ENCODE data around the gene SHOC1.
"Not testable (repeated sequence)": the region's sequence is repeated elsewhere in the genome, so short reads cannot be mapped to it uniquely, and the experiment has no call there.

Gene SHOC1

DNA sequence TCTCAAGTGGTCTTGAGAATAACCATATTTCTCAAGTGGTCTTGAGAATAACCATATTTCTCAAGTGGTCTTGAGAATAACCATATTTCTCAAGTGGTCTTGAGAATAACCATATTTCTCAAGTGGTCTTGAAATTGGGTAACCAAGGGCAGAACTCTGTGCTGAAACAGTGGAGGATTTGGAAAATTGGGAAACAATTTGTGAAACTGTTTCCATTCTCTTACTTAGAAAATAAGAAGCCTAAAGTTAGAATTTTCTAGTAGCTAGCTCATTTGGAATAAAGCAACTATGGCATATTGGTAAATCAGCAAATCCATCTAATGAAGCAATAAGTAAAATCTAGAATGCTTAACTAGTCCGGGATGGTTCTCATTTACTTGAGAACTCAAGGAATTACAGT is 2.9 kb downstream of the SHOC1 start:
- not testable (repeated sequence) for H3K9me3 ChIP-seq (ENCODE audit: control insufficient read depth, insufficient read depth, low read length); H3K9ac ChIP-seq (ENCODE audit: low read depth, low read length); H3K36me3 ChIP-seq (ENCODE audit: insufficient read depth, low read length); H3K4me1 ChIP-seq (ENCODE audit: insufficient read depth, low read length)

DNA sequence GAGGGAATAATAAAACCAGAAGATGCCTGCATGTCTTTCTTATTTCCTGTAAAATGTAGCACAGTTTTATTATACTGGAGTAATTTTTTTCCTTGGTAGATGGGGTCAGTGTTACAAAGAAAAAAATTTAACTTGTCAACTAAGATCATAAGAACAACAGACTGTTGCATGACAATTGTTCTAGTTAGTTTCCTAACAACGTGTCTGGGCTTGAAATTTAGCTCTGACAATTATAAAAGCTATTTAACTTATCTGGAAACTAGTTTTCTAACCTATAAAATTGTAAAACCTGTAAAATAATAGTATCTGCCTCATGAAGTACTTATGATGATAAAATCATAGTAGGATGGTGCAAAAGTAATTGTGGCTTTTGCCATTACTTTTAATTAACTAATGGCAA is 4.9 kb downstream of the SHOC1 start:
- H3K9ac ChIP-seq (ENCODE audit: low read depth, low read length), result no peak overlapping the region
- no peaks in the 10 kb centered on the region for H3K36me3 ChIP-seq (ENCODE audit: insufficient read depth, low read length)
- no peaks in the 10 kb centered on the region for H3K4me1 ChIP-seq (ENCODE audit: insufficient read depth, low read length)
- peaks cover 7% of the 10 kb centered on the region for H3K9me3 ChIP-seq (ENCODE audit: control insufficient read depth, insufficient read depth, low read length)

DNA sequence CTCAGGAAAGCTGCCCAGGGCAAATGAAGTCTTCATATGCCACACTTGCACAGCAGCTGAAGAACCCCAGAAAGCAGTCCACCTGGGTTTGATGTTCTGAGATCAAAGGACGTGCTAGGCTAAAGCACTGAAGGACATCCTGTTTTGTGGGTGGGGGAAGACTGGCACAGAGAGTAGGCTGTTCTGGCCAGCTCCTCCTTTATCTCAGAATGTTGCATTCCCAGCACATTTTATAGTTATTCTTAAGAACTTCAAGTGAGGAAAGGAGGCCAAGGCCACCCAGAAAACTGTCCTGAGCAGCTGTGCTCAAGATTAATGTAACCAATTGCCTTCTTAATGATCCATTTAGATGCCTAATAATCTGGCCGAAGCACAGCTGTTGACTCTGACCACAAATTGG is 10.9 kb downstream of the SHOC1 start:
- H3K4me1 ChIP-seq (ENCODE audit: insufficient read depth, low read length), result no peaks in the 10 kb centered on the region
- H3K36me3 ChIP-seq (ENCODE audit: insufficient read depth, low read length), result no peaks in the 10 kb centered on the region
- peaks cover 5% of the 10 kb centered on the region for H3K9me3 ChIP-seq (ENCODE audit: control insufficient read depth, insufficient read depth, low read length)
- no peak overlapping the region for H3K9ac ChIP-seq (ENCODE audit: low read depth, low read length)

DNA sequence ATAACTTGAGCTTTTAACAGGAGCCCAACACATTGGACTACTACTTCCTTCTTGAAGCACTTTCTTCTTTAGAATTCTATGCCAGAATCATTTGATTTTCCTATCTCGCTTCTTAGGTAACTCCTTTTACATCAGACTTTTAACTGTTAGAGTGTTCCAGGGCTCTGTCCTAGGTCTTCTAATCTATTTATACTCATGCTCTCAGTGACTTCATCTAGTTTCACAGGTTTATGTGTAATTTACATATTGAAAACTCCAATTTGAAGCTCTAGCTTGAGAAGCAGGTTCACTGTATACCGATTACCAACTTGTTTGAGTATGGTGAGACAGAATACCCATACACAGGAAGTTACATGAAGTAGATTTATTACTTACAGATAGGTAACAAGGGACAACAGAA is 11.3 kb downstream of the SHOC1 start:
- Histone ChIP-seq H3K9me3 (ENCODE audit: control insufficient read depth, insufficient read depth, low read length) (peaks cover 5% of the 10 kb centered on the region), H3K9ac (ENCODE audit: low read depth, low read length) (no peak overlapping the region), H3K36me3 (ENCODE audit: insufficient read depth, low read length) (no peaks in the 10 kb centered on the region), H3K4me1 (ENCODE audit: insufficient read depth, low read length) (no peaks in the 10 kb centered on the region)

DNA sequence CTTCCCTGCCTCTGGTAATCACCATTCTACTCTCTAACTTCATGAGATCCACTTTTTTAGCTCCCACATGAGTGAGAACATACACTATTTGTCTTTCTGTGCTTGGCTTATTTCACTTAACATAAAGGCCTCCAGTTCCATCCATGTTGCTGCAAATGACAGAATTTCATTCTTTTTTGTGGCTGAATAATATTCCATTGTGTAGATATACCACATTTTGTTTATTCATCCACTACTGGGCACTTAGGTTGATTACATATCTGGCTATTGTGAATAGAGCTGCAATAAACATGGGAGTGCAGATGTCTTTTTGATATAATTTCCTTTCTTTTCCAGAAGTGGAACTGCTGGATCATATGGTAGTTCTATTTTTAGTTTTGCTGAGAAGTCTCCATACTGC is 28.7 kb downstream of the SHOC1 start:
- Histone ChIP-seq H3K4me1 (ENCODE audit: insufficient read depth, low read length) (no peaks in the 10 kb centered on the region), H3K9ac (ENCODE audit: low read depth, low read length) (no peak overlapping the region), H3K36me3 (ENCODE audit: insufficient read depth, low read length) (no peaks in the 10 kb centered on the region), H3K9me3 (ENCODE audit: control insufficient read depth, insufficient read depth, low read length) (peaks cover 6% of the 10 kb centered on the region; the same call in 1 of the 2 replicates)

DNA sequence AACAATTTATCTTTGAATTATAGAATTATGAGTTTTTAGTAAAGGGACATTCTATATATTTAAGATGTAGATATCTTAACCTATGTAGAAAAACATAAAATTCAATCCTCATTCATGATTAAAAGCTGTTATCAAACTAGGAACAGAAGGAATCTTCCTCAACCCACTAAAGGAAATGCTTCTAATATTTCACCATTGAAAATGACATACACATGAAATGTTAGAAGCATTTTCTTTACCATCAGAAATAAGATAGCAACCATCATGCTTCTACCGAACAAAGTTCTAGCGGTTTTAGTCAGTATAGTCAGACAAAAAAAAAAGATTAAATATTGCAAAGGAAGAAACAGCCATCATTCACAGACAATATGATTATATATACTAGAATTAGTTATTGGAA is 32.2 kb downstream of the SHOC1 start:
- peaks cover 6% of the 10 kb centered on the region; the same call in 1 of the 2 replicates for H3K9me3 ChIP-seq (ENCODE audit: control insufficient read depth, insufficient read depth, low read length)
- no peaks in the 10 kb centered on the region for H3K36me3 ChIP-seq (ENCODE audit: insufficient read depth, low read length)
- H3K4me1 ChIP-seq (ENCODE audit: insufficient read depth, low read length), result peaks cover 7% of the 10 kb centered on the region
- H3K9ac ChIP-seq (ENCODE audit: low read depth, low read length), result no peak overlapping the region

DNA sequence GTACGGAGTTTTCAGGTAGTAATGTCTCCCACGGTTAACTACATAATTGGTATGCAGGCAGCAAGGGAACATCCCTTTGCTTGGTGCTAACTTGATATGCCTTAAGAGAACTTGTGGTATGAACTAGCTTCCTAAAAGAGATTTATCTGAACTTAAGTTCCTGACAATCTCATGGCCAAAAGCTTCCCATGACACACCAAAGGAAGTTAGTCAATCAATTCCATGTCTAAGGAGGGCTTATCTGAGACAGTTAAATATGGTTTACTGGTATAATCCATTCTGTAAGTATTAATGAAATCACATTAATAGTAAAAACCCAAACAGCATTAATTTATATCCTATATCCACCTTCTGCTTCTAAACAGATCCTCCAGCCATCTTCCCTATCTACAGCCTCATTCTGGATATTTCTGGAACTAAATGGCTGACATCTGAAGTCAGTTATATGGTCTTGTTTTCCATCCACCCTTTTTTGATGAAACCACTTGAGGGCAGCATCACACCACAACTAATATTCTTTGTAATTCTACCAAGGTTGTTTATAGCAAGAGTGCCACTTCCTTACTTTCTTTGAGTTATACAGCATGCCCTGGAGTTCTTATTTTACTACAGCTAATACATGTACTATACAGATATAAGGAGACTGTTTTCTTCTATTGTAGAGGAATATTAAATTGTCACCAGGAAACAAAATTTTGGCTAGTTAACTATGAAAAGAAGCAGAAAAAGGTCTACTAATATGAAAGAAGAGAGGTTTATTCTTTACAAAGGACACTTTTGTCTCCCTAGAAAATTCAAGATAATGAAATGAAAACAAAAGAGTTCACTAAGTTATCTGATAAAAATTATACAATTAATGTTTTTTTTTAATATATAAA is 34.7 kb downstream of the SHOC1 start:
- H3K36me3 ChIP-seq (ENCODE audit: insufficient read depth, low read length), result no peaks in the 10 kb centered on the region
- H3K9ac ChIP-seq (ENCODE audit: low read depth, low read length), result no peak overlapping the region
- H3K4me1 ChIP-seq (ENCODE audit: insufficient read depth, low read length), result peaks cover 7% of the 10 kb centered on the region
- H3K9me3 ChIP-seq (ENCODE audit: control insufficient read depth, insufficient read depth, low read length), result no peaks in the 10 kb centered on the region

DNA sequence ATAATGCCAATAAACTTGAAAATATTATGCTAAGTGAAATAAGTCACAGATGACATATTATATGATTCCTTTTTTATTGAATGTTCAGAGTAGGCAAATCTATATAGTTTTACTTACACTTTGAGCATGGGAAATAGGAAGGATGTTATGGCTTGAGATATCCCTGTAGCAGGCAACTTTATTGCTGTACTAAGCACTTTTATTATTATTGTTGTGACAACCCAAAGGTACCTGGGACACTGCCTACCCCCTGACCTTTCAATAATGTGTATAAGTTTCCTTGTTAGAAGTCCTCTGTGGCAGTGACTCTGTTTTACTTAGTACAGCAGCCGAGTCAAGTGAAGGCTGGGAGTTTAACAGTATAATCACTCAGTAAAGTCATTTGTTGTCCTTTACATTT is 39.9 kb downstream of the SHOC1 start:
- peaks cover 4% of the 10 kb centered on the region; the same call in 1 of the 2 replicates for H3K9me3 ChIP-seq (ENCODE audit: control insufficient read depth, insufficient read depth, low read length)
- no peak overlapping the region for H3K9ac ChIP-seq (ENCODE audit: low read depth, low read length)
- H3K4me1 ChIP-seq (ENCODE audit: insufficient read depth, low read length), result peaks cover 7% of the 10 kb centered on the region
- no peaks in the 10 kb centered on the region for H3K36me3 ChIP-seq (ENCODE audit: insufficient read depth, low read length)

DNA sequence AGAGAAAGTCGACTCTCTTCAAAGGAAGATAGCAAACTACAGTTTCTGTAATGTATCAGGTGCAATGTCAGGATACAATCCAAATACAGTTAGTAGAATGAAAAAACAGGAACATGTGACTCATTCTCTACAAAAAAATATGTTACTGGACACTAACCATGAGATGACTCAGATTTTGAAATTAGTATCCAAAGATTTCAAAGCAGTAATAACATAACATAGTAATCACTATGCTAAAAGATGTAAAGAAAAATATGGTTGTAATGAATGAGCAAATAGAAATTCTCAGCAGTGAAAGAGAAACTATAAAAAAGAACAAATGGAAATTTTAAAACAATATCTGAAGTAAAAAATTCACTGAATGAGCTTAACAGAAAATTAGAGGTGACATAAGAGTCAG is 42.3 kb downstream of the SHOC1 start:
- Histone ChIP-seq H3K4me1 (ENCODE audit: insufficient read depth, low read length) (no peaks in the 10 kb centered on the region), H3K9ac (ENCODE audit: low read depth, low read length) (no peak overlapping the region), H3K36me3 (ENCODE audit: insufficient read depth, low read length) (no peaks in the 10 kb centered on the region), H3K9me3 (ENCODE audit: control insufficient read depth, insufficient read depth, low read length) (peaks cover 4% of the 10 kb centered on the region; the same call in 1 of the 2 replicates)

Measured in ES-I3 (cell line).